ENCODE measurements around the gene DPY30.
"Not testable (repeated sequence)": the region's sequence is repeated elsewhere in the genome, so short reads cannot be mapped to it uniquely, and the experiment has no call there.

DPY30 gene

DNA sequence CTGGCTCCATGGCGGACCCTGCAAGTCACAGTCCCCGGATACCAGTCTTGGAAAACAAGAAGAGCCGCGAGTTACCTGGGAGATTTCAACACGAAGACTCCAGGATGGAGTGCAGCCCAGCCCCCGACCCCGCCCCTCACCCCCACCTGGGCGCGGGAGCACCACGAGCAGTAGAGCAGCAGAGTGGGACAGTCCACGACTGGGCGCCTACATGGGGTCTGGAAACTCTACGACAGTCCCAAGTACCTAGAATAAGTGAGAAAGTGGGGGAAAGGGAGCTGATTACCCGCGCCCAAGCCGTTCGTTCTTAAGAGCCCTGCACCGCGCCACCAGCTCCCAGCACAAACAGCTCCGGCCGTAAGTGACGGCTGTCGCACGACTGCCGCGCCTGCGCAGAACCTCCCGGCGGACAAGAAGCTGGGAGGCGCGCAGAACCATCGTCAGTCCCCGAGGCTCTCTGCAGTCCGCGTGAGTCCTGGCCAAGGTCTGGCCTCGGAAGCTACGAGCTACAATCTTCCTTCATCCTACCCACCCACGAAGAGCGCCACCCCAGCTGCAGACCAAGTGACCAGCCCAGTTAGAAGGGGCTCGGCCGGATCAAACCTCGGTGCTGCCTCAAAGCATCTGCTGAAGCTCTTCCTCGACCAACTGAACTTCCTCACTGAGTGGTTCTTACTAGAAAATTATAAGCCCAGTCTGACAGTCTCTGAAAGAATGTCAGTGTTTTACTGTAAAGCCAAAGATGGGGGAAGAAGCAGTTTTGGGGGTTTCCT lies at the start of gene DPY30:
DPY30 (minus strand) TSS at position 359 of the 773 bp plus-strand sequence; CDS start at position 10, 349 bp downstream.
- DNase-seq: peak; percentile 93

DNA sequence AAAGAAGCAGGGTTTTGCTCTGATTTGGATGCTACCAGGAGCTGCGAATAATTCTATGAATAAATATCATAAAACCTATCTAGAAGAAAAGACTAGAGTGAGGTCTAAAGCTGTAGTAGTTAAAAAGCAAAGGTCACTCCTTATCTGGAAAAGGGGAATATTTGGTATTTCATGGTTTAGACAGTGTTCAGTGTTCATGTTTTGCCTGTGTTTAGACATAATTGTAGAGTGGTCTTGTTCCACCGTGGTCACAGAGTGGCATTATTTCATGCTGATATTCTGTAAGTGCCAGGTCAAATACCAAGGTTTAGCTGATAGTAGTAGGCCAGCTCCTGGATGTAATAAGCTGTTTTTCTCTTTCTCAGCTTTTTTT lies 34.5 kb upstream of the DPY30 start:
- DNase-seq: no peak

DNA sequence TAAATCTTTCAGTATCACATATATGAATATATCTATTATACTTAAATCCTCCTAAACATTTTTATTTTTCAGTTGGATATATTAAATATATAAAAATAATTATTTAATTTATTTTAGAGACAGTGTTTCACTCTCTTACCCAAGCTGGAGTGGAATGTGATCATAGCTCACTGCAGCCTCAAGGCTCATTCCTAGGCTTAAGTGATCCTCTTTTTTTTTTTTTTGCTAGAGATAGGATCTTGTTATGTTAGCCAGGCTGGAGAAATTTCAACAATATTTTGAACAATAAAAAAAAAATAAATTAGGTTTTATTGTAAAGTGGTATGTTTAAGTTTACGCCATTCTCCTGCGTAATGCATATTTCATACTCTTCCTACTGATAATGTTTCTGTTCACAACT lies 27.9 kb upstream of the DPY30 start:
- no peak for DNase-seq

DNA sequence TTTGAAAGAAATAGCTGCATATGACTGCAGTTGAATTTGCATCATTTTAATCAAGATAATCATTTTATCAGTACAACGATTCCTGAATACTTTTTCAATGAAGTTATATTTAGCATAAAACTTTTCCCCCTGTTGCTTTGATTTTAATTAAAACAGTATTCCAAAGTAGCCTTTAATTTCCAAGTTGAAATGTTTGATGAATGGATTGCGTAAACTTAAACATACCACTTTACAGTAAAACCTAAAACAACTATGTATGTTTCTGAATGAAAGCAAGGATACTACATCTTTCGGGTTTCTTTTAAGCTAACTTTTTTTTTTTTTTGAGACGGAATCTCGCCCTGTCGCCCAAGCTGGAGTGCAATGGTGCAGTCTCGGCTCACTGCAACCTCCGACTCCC lies 25.1 kb upstream of the DPY30 start:
- DNase-seq: no peak

DNA sequence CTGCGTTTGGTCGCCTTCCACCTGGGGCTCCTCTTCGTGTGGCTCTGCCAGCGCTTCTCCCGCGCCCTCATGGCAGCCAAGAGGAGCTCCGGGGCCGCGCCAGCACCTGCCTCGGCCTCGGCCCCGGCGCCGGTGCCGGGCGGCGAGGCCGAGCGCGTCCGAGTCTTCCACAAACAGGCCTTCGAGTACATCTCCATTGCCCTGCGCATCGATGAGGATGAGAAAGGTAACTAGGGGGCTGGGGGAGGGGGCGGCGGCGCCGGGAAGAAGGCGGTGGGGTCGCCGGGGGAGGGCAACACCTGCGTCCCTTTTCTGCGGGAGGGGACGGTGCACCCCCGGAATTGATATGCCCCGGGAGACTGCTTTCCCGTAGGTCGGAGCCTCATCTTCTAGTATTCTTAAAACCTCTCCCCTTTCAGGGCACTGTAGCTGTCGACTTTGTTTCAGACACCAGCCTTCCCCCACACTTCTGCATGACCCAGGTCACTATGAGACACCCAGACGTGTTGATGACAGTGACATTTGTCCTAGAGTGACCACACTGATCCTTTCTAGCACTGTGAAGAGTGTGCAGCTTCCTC lies 24.5 kb upstream of the DPY30 start:
- no peak for DNase-seq

DNA sequence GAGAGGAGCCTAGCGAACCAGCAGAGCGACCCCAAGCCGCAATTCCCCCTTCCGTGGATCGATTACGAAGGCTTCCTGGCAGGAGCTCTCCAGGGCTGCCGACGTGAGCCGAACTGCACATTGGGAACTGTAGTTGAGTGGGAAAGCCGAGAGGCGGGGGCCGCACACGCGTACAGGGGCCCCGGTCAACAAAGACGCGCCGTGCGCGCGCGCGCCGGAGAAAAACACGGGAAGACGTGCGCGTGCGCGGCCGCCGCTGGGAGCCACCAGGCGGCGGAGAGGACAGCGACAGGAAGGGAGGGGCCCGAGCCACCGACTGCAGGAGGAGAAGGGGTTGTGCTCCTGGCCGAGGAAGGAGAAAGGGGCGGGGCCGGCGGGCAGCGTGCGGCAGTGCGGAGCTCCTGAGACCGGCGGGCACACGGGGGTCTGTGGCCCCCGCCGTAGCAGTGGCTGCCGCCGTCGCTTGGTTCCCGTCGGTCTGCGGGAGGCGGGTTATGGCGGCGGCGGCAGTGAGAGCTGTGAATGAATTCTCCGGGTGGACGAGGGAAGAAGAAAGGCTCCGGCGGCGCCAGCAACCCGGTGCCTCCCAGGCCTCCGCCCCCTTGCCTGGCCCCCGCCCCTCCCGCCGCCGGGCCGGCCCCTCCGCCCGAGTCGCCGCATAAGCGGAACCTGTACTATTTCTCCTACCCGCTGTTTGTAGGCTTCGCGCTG lies 23.9 kb upstream of the DPY30 start, which contains the start of gene SPAST:
SPAST (plus strand) TSS at position 247 of the 711 bp plus-strand sequence; CDS start at position 523, 276 bp downstream.
- DNase-seq: peak; percentile 97

DNA sequence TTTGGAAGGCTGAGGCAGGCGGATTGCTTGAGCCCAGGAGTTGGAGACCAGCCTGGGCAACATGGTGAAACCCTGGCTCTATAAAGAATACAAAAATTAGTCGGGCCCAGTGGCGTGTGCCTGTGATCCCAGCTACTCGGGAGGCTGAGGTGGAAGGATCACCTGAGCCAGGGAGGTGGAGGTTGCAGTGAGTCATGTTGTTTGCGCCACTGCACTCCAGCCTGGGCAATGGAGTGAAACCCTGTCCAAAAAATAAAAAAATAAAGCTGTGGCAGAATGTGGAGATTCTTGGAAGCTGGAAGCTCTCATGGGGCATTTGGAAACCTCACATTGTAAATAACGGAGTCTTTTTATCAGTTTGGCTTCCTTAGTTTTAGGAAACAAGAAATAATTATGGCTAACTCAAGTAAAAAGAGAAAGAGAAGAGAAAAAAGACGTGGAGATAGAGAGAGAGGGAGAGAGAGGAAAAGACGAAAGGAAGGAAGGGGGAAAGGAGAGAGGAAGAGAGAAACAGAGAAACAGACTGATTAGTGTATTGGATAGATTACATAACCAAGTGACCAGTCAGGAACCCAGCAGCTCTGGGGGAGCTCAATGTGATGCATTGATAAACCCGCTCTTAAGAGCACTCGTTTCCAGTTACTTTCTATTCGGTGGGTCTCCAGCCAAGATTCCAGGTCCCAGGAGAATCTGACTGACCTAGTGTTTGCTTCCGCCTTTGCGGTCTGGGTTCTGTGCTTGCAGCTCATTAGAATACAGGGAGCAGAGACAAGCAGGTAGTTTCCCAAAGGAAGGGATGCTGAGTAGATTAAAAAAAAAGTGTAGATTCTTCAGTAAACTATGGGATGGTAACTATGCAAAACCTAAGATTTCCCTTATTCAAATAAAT lies 22.6 kb upstream of the DPY30 start:
- DNase-seq: peak; percentile 37

DNA sequence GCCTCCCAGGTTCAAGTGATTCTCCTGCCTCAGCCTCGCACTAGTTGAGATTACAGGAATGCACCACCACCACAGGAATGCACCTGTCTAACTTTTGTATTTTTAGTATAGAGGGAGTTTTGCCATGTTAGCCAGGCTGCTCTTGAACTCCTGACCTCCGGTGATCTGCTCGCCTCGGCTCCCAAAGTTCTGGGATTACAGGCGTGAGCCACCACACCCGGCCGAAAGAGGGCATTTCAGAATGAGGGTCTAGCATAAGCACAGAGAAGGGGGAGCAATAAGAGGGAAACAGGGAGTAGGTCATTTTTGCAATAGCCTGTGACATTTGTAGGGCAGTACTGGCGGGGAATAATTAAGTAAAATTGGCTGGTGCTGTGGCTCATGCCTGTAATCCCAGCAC lies 21.8 kb upstream of the DPY30 start:
- no peak for DNase-seq

DNA sequence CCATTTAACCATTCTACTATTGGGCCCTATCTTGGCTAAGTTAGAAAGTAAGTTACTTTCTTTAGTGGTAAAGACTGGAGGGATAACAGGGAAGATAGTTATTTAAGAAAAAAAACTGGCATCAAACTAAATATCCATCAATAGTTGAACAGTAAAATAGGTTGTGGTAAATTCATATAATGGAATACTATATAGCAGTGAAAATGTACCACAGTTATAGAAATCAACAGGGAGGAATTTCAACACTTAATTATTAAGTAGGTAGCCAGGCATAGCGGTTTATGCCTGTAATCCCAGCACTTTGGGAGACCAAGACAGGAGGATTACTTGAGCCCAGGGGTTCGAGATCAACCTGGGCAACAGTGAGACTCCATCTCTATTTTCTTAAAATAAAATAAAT lies 20.7 kb upstream of the DPY30 start:
- DNase-seq: no peak

DNA sequence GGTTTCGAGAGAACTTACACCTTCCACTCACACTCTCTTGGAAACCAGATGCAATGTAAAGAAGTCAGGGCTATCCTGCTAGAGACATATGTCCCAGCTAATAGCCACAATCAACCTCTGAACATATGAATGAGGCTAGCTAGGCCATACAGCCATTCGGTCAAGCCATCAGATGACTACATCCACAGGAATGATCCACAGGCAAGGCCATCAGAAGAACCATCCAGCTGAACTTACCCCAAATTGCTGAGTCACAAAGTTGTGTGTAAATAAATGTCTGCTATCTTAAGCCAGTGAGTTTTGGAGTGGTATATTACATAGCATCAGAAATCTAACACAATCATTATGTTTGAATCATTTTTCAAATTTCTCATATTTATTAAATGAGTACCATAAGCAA lies 18.5 kb upstream of the DPY30 start:
- DNase-seq: no peak

DNA sequence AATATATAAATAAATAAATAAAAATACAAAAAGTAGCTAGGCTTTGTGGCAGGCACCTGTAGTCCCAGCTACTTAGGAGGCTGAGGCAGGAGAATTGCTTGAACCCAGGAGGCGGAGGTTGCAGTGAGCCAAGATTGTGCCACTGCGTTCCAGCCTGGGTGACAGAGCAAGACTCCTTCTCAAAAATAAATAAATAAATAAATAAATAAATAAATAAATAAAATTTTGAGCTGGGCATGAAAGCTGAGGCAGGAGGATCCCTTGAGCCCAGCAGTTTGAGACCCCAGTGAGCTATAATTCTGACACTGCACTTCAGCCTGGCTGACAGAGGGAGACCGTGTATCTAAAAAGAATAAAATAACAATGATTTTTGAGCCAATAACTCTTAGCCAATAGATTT lies 15.0 kb upstream of the DPY30 start:
- not testable (repeated sequence) for DNase-seq

DNA sequence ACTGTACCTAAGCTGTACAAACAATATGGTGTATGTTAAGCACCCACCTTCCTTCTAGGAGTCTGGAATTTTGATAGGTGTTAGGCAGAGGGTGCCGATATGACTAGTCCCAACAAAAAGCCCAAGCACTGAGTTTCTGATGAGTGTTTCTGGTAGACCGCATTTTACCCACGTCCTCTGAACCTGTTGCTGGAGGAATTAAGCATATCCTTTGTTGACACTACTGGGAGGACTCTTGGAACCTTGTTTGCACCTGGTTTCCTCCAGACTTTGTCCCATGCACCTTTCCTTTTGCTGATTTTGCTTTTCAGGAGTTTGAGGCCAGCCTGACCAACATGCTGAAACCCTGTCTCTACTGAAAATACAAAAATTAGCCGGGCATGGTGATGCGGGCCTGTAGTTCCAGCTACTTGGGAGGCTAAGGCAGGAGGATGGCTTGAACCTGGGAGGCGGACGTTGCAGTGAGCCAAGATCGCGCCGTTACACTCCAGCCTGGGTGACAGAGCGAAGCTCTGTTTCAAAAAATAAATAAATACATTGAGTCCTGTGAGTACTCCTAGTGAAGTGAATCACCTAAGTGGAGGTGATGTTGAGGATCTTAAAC lies 12.3 kb upstream of the DPY30 start:
- DNase-seq: no peak

DNA sequence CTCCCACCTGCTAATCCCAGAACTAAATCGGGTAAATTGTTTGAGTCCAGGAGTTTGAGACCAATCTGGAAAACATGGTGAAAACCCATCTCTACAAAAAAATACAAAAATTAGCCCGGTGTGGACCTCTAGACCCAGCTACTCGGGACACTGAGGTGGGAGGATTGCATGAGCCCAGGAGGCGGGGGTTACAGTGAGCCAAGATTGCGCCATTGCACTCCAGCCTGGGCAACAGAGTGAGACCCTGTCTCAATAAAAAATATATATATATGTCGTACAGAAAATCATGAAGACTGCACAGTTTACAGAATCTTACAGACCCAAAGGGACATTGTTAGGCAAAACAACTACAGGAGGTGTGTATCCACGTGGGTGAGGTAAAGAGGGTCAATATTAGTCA lies 4.0 kb upstream of the DPY30 start:
- DNase-seq: no peak

DNA sequence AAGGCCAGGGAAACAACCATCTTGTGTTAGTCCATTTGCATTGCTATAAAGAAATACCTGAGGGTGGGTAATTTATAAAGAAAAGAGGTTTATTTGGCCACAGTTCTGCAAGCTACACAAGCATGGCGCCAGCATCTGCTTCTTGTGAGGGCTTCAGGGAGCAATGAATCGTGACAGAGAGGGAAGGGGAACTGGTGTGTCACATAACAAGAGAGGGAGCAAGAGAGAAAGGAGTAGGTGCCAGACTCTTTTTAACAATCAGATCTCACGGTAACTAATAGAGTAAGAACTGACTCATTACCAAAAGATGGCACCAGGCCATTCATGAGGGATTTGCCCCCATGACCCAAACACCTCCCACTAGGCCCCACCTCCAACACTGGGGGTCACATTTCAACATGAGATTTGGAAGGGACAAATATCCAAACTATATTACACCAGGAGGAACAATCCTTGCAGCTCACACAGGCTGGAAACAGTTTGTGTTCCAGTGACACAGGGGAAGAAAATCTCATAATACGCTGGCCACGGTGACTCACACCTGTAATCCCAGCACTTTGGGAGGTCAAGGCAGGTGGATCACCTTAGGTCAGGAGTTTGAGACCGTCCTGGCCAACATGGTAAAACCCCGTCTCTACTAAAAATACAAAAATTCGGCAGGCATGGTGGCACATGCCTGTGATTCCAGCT lies 5.3 kb downstream of the DPY30 start:
- not testable (repeated sequence) for DNase-seq

DNA sequence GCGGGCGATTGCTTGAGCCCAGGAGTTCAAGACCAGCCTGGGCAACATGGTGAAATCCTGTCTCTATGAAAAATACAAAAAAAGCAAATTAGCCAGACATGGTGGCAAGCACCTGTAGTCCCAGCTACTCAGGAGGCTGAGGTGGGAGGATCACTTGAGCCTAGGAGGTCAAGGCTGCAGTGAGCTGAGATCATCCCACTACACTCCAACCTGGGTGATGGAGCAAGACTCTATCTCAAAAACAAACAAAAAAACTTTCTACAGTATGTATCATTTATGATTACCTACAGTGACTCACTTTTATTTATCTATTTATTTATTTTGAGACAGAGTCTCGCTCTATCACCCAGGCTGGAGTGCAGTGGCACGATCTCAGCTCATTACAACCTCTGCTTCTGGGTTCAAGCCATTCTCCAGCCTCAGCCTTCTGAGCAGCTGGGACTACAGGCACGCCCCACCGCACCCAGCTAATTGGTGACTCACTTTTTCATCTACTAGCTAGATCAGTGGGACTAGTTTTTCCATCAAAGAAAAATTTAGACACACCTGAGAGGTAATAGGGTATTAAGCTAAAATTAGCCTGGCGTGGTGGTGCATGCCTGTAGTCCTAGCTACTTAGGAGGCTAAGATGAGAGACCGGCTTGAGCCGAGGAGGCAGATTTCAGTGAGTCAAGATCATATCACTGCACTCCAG lies 20.7 kb downstream of the DPY30 start:
- not testable (repeated sequence) for DNase-seq

DNA sequence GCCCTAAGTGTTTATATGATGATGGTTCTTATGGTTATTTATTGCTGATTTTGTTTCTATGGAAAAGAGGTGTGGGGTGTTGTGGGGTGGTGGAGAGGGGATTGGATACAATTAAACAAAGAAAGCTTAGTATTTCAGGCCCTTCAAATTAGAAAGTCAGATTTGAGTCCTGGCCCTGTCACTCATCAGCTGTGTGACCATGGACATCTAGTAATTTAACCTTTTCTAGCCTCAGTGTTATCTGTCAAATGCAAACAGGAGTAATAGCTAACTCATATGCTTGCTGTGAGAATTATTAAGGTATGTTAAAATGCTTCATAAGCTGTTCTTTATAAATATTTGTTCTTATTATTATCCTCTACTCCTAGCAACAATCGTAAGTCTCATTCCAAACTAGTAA lies 26.7 kb downstream of the DPY30 start:
- DNase-seq: peak; percentile 5

DNA sequence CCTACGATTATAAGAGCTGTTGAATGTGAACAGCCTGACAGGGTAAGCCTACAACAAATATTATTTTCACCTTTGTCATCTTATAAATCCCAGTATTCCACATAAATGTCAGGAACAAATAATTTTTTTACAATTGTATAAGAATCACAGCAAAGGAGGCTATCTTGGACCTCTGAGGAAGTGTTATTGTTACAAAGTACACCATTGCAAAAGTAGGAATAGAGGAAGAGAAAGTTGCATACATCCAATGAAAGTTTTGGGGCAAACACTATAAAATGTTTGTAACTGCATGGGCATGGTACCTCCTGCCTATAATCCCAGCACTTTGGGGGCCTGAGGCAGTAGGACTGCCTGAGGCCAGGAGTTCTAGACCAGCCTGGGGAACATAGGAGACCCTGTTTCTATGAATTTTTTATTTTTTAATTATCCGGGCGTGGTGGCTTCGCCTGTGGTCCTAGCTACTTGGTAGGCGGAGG lies 28.1 kb downstream of the DPY30 start:
- DNase-seq: peak; percentile 60

DNA sequence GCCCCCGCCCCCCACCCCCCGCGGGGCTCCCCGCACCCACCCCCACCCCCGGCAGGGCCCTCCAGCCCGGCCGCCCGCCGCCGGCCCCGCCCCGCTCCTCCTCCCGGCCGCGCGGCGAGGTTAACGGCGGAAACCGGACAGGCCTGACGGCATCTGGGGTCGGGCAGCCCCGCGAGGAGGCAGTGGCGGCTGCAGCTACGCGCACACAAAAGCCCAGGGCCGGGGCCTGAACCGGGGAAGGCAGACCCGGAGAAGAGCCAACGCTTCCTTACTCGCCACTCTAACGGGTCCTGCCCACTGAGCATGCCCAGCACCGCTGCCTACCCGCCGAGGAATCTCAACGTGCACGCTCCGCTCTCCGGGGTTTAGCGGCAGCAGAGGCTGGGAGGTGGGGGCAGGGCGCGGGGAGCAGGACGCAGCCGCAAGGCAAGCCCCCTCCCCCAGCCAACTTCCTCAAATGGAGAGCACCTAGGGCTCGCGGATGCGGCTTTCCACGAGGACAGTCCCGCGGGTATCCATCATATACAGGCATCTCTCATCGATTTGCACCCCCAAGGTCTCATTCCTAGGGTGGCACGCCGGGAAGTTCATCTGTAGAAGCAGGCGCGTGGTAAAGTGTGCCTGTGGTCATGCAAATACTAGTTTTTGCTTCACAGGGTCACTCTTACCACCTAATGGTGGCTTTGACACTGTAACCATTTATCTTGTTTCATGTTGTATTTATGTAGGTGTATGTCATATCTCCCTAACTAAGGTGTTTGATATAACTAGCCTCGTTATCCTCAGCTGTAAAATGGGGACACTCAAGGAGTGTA lies 28.7 kb downstream of the DPY30 start, which contains the start of gene MEMO1:
MEMO1 (minus strand) TSS at position 339 of the 815 bp plus-strand sequence. CDS start 761 bp downstream, outside the sequence.
- peak; percentile 89 for DNase-seq

DNA sequence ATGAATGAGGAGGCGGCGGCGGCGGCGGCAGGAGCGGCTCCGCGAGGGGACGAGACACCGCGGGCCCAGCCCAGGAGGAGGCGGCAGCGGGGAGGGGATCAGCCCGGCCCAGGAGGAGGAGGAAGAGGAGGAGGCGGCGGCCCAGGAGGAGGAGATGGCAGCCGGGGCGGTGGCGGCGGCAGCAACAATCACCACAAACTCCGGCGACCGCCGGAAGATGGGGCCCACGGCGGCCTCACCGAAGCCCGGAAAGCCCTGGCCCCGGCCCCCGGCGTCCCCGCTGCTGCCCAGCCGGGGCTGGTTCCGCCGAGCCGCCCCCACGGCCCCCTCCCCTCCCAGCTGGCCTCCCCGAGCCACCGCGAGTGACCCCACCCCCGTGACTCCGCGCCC lies 29.3 kb downstream of the DPY30 start:
- not testable (repeated sequence) for DNase-seq

Data from midbrain (tissue), 1 donor.